Stimulated activated CD4-positive, alpha-beta T cell treated with anti-CD3 and anti-CD28 coated beads, Interleukin-4, amount 100 ng/mL, for 48 hours (primary cell): ENCODE results near the gene PPRC1.
A peak's percentile ranks its signal among the peaks of the same experiment; 100 is the strongest.

Experiments
- DNase-seq, 2 donors: peaks; one replicate each; pipeline ENCODE4 v3.0.0-alpha.2; 2020; ENCODE audit warnings: low read depth in 2 of 2

Gene PPRC1

DNA sequence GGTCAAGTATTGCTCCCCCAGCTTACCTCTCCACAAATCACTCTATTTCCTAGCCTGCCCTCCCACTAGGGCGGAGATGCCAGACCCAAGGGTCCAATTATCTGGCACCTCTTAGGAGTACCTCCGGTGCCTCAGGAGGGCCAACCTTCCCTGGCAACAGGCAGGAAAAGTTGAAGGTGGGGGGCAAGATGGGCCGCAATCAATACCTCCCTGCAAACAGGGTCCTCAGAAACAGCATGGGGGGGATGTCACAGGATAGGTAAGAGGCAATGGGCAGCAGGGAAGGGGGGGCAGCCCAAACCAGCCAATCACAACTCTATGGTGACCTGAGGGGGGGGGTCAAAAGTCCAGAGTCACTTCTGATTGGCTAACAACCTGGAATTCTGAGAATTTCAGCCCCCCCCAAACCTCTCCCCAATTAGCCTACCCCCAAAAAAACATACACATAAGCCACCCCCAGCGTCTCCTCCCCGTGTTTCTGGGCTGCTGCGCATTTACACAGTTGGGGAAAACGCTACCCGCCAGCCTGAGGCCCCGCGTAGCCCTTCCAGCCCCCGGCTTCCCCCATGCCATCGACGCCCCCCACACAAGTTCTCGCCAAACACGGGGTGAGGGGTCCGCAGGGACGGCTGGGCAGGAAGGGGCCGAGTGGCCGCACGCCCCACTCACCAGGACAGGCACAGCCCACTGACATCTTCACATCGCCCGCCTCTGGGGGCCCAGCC, 13.3 kb upstream of the PPRC1 start:
- peak; percentile 25 to 44 for DNase-seq

DNA sequence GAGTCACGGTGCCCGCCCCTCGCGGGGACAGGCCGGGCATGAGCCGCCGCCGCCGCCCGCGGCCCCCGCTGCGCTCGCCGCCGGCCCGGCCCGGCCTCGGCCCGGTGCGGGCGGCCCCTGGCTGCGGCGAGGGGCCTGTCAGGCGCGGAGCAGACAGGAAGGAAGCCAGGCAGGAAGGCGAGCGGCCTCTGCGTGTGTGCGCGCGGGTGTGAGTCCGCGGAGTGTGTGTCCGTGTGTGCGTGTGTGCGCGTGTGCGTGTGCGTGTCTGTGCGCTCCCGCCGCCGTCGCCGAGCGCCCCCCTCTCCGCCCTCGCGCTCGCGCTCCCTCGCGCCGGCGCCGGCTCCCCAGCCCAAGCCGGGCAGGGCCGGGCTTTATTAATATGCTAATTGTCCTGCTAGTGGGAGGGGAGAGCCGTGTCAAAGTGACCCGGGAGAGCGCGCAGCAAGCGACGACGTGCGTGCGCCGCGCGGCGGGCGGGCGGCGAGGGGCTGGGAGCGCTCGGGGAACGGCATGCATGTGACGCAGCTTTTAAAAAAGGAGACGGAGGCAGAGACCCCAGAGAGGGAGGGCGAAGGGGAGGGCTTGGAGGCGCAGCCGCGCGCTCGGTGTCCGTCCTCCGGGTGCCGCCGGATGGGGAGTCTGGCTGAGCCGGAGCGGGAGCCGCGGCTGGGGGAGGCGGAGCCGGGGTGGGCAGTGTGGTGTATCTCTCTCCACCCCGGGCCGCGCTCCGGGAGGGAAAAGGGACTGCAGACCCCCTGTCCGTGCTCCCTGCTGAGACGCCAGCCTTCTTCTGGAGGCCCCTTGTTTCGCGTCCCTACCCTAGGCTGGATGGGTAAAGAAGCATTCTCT, 12.5 kb upstream of the PPRC1 start, which contains the start of gene LDB1:
TSS of gene LDB1 (minus strand) at position 227 of the 849 bp plus-strand sequence. CDS start 258 bp downstream, outside the sequence.
- DNase-seq, result peak; percentile 51 to 55

DNA sequence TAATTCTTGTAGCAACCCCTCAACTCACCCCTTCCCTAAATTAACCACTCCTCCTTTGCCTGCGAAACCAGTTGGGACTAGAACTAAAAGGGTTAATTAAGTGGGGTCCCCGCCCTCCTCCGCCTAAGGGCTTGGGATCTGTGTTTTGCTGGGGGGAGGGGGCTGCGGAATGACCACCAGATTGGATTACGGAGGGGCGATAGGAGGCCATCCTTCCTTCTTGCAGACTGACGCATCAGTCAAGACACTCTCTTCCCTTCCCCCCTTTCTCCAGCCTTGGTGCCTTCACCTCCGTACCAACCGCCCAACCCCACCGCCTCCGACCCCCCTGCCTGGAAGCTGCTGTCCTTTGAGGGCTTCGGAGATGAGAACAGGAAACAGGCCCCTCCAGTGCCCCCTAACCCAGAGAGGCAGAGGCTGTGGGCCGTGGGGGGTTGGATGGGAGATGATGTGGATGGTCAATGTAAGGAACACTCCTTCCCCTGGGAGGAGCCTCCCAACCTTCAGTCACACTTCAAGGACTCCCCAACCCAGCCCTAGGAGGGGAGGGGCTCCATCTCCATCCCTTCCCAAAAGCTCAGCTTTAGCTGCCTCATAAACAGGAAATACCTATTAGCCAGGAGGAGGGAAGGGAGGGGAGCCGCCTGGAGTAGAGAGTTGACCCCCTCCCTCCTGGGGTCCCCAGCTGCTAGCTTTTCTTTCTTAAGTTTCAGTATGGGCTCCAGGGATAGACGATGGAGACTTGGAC, 11.7 kb upstream of the PPRC1 start:
- no peak for DNase-seq

DNA sequence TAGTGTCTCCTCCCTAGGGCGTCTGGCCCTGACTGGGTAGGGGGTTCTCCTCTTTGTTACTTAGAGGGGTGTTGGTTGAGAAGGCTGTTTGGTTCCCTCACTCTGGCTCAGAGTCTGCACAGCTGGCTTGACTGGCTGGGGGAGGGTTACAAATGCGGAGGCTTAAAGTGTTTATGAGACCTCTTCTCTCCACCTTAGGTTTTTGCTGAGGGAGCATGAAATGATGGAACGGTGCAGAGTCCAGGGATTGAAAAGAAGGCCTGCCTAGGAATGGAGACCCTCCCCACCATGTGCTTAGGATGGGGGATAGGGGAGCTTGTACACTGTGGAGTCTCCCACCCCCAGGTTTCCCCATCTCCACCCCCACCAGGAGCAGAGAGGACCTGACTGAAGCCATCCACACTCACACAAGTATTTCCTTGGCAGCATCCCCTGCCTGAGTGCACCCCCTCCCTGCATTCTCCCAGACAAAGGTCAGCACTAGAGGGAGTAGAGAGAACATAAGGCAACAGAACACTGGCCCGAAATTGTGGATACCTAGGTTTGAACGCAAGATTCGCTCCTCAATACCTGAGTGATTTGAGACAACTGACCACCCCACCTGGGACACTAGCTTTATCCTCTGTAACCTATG, 11.0 kb upstream of the PPRC1 start:
- no peak for DNase-seq

DNA sequence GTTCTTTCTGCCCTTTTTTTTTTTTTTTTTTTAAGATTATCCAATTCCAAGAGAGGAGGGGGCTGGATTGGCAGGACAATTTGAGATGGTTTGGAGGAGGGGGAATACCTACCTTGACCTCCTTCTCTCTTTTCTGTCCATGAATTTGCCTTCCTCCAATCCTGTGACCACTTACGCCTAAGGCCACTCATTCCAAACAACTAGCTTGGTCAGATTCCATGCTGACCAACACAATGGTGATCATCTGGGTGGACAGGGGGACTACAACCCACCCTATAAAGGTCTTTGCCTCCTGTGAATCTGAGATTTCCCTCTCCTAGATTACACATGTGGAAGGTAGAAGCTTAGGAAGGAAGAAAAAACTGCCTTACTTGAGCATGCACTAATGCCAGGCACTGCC, 10.4 kb upstream of the PPRC1 start:
- no peak for DNase-seq

DNA sequence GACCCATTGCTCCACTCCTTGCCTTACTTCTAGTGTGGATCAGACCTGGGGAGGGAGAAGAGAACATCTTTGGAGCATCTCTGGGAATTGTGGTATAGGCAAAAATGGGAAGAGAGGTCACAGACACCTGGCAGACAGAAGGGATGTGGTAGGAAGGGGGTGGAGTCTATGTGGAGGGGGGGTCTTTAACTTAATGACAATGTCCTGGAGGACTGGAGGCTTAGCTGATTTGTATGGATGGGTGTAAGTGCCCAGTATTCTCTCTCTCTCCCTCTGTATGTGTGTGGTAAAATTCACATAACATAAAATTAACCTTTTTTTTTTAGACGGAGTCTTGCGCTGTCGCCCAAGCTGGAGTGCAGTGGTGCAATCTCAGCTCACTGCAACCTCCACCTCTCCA, 9.6 kb upstream of the PPRC1 start:
- no peak for DNase-seq

GRCh38 chr10:102131286-102132170, 1.3 kb upstream of the PPRC1 start:
- DNase-seq, result no peak

- DNase-seq, result no peak
Measured at GRCh38 chr10:102132193-102132562, 662 bp upstream of the PPRC1 start.

DNA sequence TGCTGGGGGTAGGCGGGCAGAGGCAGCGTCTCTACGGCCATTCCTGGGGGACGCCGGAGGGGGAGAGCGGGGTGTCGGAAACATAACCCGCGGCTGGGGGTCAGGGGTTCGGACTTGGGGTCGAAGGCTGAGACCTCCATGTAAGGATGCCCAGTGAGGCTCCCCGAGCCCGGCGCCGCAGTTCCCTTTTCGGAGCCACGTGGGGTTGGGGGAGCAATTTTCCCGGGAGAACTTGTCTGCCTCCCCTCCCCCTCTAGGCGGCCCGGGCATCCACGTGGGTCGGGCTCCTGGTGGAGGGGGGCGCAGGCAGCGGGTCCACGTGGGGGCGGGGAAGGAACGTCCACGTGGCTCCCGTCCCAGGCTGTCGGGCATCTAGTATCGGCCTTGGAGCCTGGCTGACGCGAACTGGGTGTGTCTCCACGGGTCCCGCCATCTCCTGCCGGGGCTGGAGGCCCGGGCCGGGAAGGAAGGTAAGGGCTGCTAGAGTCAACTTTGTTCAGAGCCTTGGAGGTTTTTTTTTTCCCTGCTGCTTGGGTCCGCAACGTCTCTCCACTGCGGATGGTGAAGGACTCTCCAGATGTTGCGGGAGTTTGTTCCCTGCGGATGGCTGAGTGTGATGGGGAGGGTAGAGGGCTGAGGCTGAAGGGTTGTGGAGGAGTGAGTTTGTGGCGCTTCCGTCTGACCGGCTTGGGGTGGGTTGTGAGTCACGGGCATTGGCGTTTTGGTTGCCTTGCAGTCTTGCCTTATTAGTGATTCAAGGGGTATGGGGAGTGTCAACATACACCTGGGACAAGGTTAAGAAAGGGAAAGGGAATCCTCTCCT, 744 bp downstream of the PPRC1 start:
- DNase-seq, result peak; percentile 56 to 64

DNA sequence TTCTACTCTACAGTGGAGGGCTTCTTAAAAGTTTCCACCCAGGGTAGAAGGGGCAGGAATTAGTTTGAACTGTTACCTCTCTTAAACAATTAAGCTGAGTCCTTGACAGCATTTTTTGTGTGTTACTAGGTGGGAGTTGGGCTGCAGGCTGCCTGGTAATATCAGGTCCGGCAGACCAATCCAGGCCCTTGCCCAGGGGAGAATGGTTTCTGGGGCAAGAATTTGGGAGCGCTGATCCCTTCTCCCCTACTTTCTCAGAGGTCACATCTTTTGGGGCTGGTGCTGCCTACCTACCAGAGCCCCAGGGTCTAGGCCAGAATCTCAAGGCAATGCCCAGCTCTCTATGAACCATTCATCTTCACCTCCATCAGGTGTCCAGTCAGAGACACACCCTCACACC, 1.6 kb downstream of the PPRC1 start:
- no peak for DNase-seq

DNA sequence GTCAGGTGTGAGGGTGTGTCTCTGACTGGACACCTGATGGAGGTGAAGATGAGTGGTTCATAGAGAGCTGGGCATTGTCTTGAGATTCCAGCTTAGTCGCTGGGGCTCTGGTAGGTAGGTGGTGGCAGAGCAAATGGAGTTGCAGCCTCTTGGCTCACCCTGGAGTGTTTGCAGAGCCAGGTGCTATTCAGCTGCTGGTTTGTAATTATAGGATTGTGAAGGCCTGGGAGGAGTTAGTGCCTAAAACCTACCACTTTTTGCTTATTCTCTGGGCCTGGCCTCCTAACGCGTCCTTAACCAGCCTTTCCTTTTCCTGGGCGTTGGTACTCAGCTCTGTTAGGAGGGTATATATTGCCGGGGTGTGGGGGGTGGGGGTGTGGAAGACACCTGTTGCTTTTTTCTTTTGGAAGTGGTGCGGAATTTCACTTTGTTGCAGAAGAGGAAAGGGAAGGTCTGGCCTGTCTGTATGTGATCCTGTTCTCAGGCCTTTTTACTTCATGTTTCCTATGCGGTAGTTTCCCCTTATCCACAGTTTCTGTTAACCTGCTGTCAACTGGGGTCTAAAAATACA, 3.2 kb downstream of the PPRC1 start:
- no peak for DNase-seq

- DNase-seq, result no peak
Measured at GRCh38 chr10:102139281-102140110, 6.7 kb downstream of the PPRC1 start.

DNA sequence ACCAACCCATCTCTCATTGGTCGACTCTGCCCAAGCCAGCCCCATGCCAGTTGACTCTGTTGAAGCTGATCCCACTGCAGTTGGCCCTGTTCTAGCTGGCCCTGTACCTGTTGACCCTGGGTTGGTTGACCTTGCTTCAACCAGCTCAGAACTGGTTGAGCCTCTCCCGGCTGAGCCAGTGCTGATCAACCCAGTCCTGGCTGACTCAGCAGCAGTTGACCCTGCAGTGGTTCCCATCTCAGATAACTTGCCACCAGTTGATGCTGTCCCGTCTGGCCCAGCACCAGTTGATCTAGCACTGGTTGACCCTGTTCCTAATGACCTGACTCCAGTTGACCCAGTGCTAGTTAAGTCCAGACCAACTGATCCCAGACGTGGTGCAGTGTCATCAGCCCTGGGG, 7.4 kb downstream of the PPRC1 start:
- DNase-seq, result no peak

- no peak for DNase-seq
Measured at GRCh38 chr10:102140913-102141540, 8.2 kb downstream of the PPRC1 start.

DNA sequence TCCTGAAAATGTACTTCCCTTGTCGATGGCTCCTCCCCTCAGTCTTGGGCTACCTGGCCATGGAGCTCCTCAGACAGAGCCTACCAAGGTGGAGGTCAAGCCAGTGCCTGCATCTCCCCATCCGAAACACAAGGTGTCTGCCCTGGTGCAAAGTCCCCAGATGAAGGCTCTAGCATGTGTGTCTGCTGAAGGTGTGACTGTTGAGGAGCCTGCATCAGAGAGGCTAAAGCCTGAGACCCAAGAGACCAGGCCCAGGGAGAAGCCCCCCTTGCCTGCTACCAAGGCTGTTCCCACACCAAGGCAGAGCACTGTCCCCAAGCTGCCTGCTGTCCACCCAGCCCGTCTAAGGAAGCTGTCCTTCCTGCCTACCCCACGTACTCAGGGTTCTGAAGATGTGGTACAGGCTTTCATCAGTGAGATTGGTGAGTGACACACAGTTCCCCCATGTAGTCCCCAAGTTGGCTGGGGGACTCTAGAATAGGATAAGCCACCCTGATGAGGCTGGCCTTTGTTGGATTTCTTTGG, 8.8 kb downstream of the PPRC1 start:
- no peak for DNase-seq

GRCh38 chr10:102146971-102147428, 14.2 kb downstream of the PPRC1 start:
- no peak for DNase-seq

GRCh38 chr10:102147561-102147960, 14.7 kb downstream of the PPRC1 start:
- DNase-seq, result no peak

DNA sequence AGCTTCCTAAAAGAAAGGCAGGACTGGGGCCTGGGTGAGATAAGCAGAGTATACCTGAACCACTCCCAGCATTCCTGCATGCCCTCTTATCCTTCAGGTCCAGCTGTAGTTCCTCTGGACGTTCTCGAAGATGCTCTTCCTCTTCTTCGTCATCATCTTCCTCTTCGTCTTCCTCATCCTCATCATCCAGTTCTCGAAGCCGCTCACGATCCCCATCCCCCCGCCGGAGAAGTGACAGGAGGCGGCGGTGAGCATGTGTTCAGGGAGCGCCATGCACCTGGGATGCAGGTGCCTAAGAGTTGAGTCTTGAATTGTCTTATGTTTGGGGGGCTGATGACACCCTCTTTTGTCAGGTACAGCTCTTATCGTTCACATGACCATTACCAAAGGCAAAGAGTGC, 15.4 kb downstream of the PPRC1 start:
- DNase-seq, result no peak
